GM21381 (cell line): Measurements from ENCODE around the gene TIAM1.

Experiments
- ATAC-seq: cut with Tn5 transposase; IDR thresholded peaks from one replicate; pipeline ENCODE4 v1.9.1; 2021; ENCODE audit warnings: mild to moderate bottlenecking, moderate library complexity; ENCODE audit not compliant: unreplicated experiment

TIAM1 gene

GRCh38 chr21:31290765-31291164 is 53.3 kb downstream of the TIAM1 start:
- no peak for ATAC-seq

- no peak for ATAC-seq
Measured at GRCh38 chr21:31289702-31290101, 54.4 kb downstream of the TIAM1 start.

GRCh38 chr21:31288191-31288590 is 55.9 kb downstream of the TIAM1 start:
- no peak for ATAC-seq

- ATAC-seq = no peak
Measured at GRCh38 chr21:31287201-31287600, 56.9 kb downstream of the TIAM1 start.

GRCh38 chr21:31286621-31287020 is 57.4 kb downstream of the TIAM1 start:
- ATAC-seq = no peak

GRCh38 chr21:31284797-31285397 is 59.2 kb downstream of the TIAM1 start:
- ATAC-seq = no peak

- ATAC-seq = no peak
Measured at GRCh38 chr21:31283025-31283424, 61.0 kb downstream of the TIAM1 start.

GRCh38 chr21:31282095-31282709 is 61.9 kb downstream of the TIAM1 start:
- no peak for ATAC-seq

GRCh38 chr21:31281561-31281960 is 62.5 kb downstream of the TIAM1 start:
- no peak for ATAC-seq

- ATAC-seq = no peak
Measured at GRCh38 chr21:31279986-31280385, 64.1 kb downstream of the TIAM1 start.

GRCh38 chr21:31279214-31279613 is 64.8 kb downstream of the TIAM1 start:
- no peak for ATAC-seq

- ATAC-seq = no peak
Measured at GRCh38 chr21:31278511-31279130, 65.4 kb downstream of the TIAM1 start.

- ATAC-seq = no peak
Measured at GRCh38 chr21:31276663-31277062, 67.4 kb downstream of the TIAM1 start.

- no peak for ATAC-seq
Measured at GRCh38 chr21:31275901-31276300, 68.2 kb downstream of the TIAM1 start.

GRCh38 chr21:31273278-31273677 is 70.8 kb downstream of the TIAM1 start:
- ATAC-seq = no peak

- no peak for ATAC-seq
Measured at GRCh38 chr21:31268090-31268489, 76.0 kb downstream of the TIAM1 start.

GRCh38 chr21:31267644-31268043 is 76.4 kb downstream of the TIAM1 start:
- ATAC-seq = no peak

- ATAC-seq = no peak
Measured at GRCh38 chr21:31266241-31266640, 77.8 kb downstream of the TIAM1 start.

- ATAC-seq = no peak
Measured at GRCh38 chr21:31265366-31266013, 78.6 kb downstream of the TIAM1 start.

GRCh38 chr21:31264574-31264973 is 79.5 kb downstream of the TIAM1 start:
- ATAC-seq = no peak

GRCh38 chr21:31262728-31263127 is 81.3 kb downstream of the TIAM1 start:
- ATAC-seq = no peak

- ATAC-seq = no peak
Measured at GRCh38 chr21:31261759-31262158, 82.3 kb downstream of the TIAM1 start.
